IMR-90 (cell line): ENCODE results near the gene AZIN2. TPM values are rescaled to one million over a fixed set of nuclear protein-coding genes. Genes with fewer than 3 reads are reported as not detected.

ENCODE experiments used
- ATAC-seq: fragments of 200-7000 bp; cut with Tn5 transposase; 2 replicates; pipeline ENCODE4 v1.9.1; 2020; ENCODE audit warnings: low read depth, mild to moderate bottlenecking, moderate library complexity
- BruUV-seq: library from RNA; stranded (reverse); fragments of 400-500 nt; replicated peaks from 2 replicates; lab custom pipeline; 2021; lab: Mats Ljungman, UMichigan
- CTCF ChIA-PET: fragments of 300-600 bp; formaldehyde crosslinking; extraction: SDS; loops from one replicate; lab custom pipeline; 2021; ENCODE audit warnings: antibody characterized with exemption; lab: Yijun Ruan, JAX
- POLR2A ChIA-PET: fragments of 300-600 bp; sonication (Branson Sonifier 250); formaldehyde crosslinking; loops from one replicate; lab custom pipeline; 2022; ENCODE audit warnings: antibody characterized with exemption; ENCODE audit not compliant: unreplicated experiment; lab: Charles Lee
- DNase-seq: peaks from one replicate; pipeline ENCODE4 v3.0.0; 2013
- H2AFZ ChIP-seq: replicated peaks from 2 replicates; pipeline ENCODE3; 2013; ENCODE audit warnings: low read length, mild to moderate bottlenecking; ENCODE audit not compliant: poor library complexity
- H2AK5ac ChIP-seq: 2 replicates; pipeline ENCODE4 v1.6.1; 2013; ENCODE audit warnings: low read depth, low read length, inconsistent platforms
- H2AK9ac ChIP-seq: replicated peaks from 2 replicates; pipeline ENCODE3; 2013; ENCODE audit warnings: mild to moderate bottlenecking, low read depth, low read length, moderate library complexity; ENCODE audit not compliant: poor library complexity
- H2BK120ac ChIP-seq: 2 replicates; pipeline ENCODE4 v1.6.1; 2013; ENCODE audit warnings: low read depth, low read length, inconsistent platforms
- H2BK15ac ChIP-seq: 3 replicates; pipeline ENCODE4 v1.6.1; 2013; ENCODE audit warnings: low read depth, low read length, inconsistent platforms
- H2BK20ac ChIP-seq: 2 replicates; pipeline ENCODE4 v1.6.1; 2013; ENCODE audit warnings: low read depth, mild to moderate bottlenecking, inconsistent platforms, low read length, moderate library complexity
- H2BK5ac ChIP-seq: 2 replicates; pipeline ENCODE4 v1.6.1; 2013; ENCODE audit warnings: mild to moderate bottlenecking, low read depth, low read length, inconsistent platforms; ENCODE audit not compliant: poor library complexity, severe bottlenecking
- H3K14ac ChIP-seq: replicated peaks from 2 replicates; pipeline ENCODE4 v1.6.1; 2013; ENCODE audit warnings: low read depth, low read length, inconsistent platforms
- H3K18ac ChIP-seq: 2 replicates; pipeline ENCODE4 v1.6.1; 2013; ENCODE audit warnings: low read depth, low read length, control low read depth
- H3K23ac ChIP-seq: 2 replicates; pipeline ENCODE4 v1.6.1; 2013; ENCODE audit warnings: low read depth, low read length, inconsistent platforms
- H3K27ac ChIP-seq: 2 replicates; pipeline ENCODE4 v1.5.1; 2013; ENCODE audit warnings: mild to moderate bottlenecking, control low read depth, low read length; ENCODE audit not compliant: insufficient read depth
- H3K27me3 ChIP-seq: 2 replicates; pipeline ENCODE4 v1.6.1; 2013; ENCODE audit warnings: low read length; ENCODE audit not compliant: control insufficient read depth, insufficient read depth
- H3K36me3 ChIP-seq: 2 replicates; pipeline ENCODE4 v1.6.1; 2013; ENCODE audit warnings: low read length, mixed read lengths; ENCODE audit not compliant: control insufficient read depth, insufficient read depth
- H3K4ac ChIP-seq: 2 replicates; pipeline ENCODE4 v1.6.1; 2013; ENCODE audit warnings: low read depth, low read length, inconsistent platforms
- H3K4me1 ChIP-seq: 2 replicates; pipeline ENCODE4 v1.6.1; 2013; ENCODE audit warnings: low read length, mixed read lengths; ENCODE audit not compliant: control insufficient read depth, insufficient read depth
- H3K4me2 ChIP-seq: 2 replicates; pipeline ENCODE4 v1.6.1; 2013; ENCODE audit warnings: low read depth, mild to moderate bottlenecking, control low read depth, low read length, moderate library complexity
- H3K4me3 ChIP-seq: 2 replicates; pipeline ENCODE4 v1.5.1; 2013; ENCODE audit warnings: low read depth, mild to moderate bottlenecking, control low read depth, low read length, moderate library complexity; ENCODE audit not compliant: insufficient read depth
- H3K56ac ChIP-seq: 2 replicates; pipeline ENCODE4 v1.6.1; 2013; ENCODE audit warnings: low read length, inconsistent platforms; ENCODE audit not compliant: insufficient read depth; ENCODE audit errors: extremely low read depth
- H3K79me1 ChIP-seq, 2 experiments: 2 replicates each; pipeline ENCODE4 v1.6.1; 2013; ENCODE audit warnings: low read length in 2 of 2, inconsistent platforms in 1 of 2, low read depth in 1 of 2
- H3K9ac ChIP-seq: 2 replicates; pipeline ENCODE4 v1.6.1; 2013; ENCODE audit warnings: low read depth, low read length, control low read depth
- H3K9me1 ChIP-seq: 2 replicates; pipeline ENCODE4 v1.6.1; 2013; ENCODE audit warnings: low read length, inconsistent platforms; ENCODE audit not compliant: insufficient read depth
- H3K9me3 ChIP-seq: 2 replicates; pipeline ENCODE4 v1.6.1; 2013; ENCODE audit warnings: low read length; ENCODE audit not compliant: control insufficient read depth, insufficient read depth
- H4K20me1 ChIP-seq: 2 replicates; pipeline ENCODE4 v1.6.1; 2013; ENCODE audit warnings: low read length, inconsistent platforms; ENCODE audit not compliant: insufficient read depth
- H4K5ac ChIP-seq: 2 replicates; pipeline ENCODE4 v1.6.1; 2013; ENCODE audit warnings: mild to moderate bottlenecking, low read depth, low read length, control low read depth
- H4K8ac ChIP-seq, 2 experiments: 2 replicates each; pipeline ENCODE4 v1.6.1; 2013; ENCODE audit warnings: low read depth in 2 of 2, low read length in 2 of 2, control low read depth in 1 of 2, inconsistent platforms in 1 of 2
- H4K91ac ChIP-seq: 2 replicates; pipeline ENCODE4 v1.6.1; 2013; ENCODE audit warnings: low read depth, low read length, inconsistent platforms; ENCODE audit not compliant: insufficient read depth
- CHD1 ChIP-seq: IDR thresholded peaks from 2 replicates; pipeline ENCODE4 v1.6.1; 2012; ENCODE audit warnings: low read depth, low read length, improper control_type of control experiment
- ELK1 ChIP-seq: fragments of 150-350 bp; IDR thresholded peaks from 2 replicates; pipeline ENCODE4 v1.6.1; 2016; ENCODE audit warnings: low read depth, mild to moderate bottlenecking, low read length, moderate library complexity, borderline replicate concordance
- FOS ChIP-seq: fragments of 150-350 bp; IDR thresholded peaks from 2 replicates; pipeline ENCODE4 v1.6.1; 2016; ENCODE audit warnings: low read depth, low read length
- MAFK ChIP-seq: IDR thresholded peaks from 2 replicates; pipeline ENCODE4 v1.6.1; 2012; ENCODE audit warnings: low read depth, low read length, improper control_type of control experiment
- MXI1 ChIP-seq: IDR thresholded peaks from 2 replicates; pipeline ENCODE4 v1.6.1; 2012; ENCODE audit warnings: low read depth, mild to moderate bottlenecking, low read length, moderate library complexity, borderline replicate concordance
- NFE2L2 ChIP-seq: fragments of 150-350 bp; IDR thresholded peaks from 2 replicates; pipeline ENCODE4 v1.6.1; 2016; ENCODE audit warnings: low read depth, mild to moderate bottlenecking, low read length
- POLR2A ChIP-seq: IDR thresholded peaks from 2 replicates; pipeline ENCODE4 v1.6.1; 2012; ENCODE audit warnings: mild to moderate bottlenecking, low read depth, low read length
- RAD21 ChIP-seq: IDR thresholded peaks from 2 replicates; pipeline ENCODE4 v1.6.1; 2012; ENCODE audit warnings: low read length, improper control_type of control experiment
- RCOR1 ChIP-seq: IDR thresholded peaks from 2 replicates; pipeline ENCODE4 v1.6.1; 2012; ENCODE audit warnings: mild to moderate bottlenecking, low read length, improper control_type of control experiment; ENCODE audit not compliant: insufficient replicate concordance
- RFX5 ChIP-seq: IDR thresholded peaks from 2 replicates; pipeline ENCODE4 v1.8.0; 2012; ENCODE audit warnings: low read depth, mild to moderate bottlenecking, low read length, moderate library complexity
- dilution Hi-C: fragments of 300-500 bp; cut with HindIII; formaldehyde crosslinking; loops from one replicate; pipeline ENCODE4 v1.14.3; 2018; ENCODE audit warnings: low sequenced_read_pairs; ENCODE audit not compliant: unreplicated experiment
- in situ Hi-C: fragments of 300-500 bp; cut with MboI; formaldehyde crosslinking; loops from 3 replicates; pipeline ENCODE4 v1.14.3; 2019; ENCODE audit warnings: low sequenced_read_pairs, inconsistent platforms, mixed read lengths
- intact Hi-C: fragments of 100-400 bp; cut with micrococcal nuclease; formaldehyde crosslinking; loops from 2 replicates; pipeline ENCODE4 v1.10.0; 2022
- polyA plus RNA-seq, 3 experiments: library from polyadenylated mRNA; depleted of rRNA; stranded (reverse); fragments of >200 nt; gene quantifications; 2 replicates each; pipeline ENCODE4 v1.2.3, GENCODE V29; 2012; ENCODE audit warnings: low replicate concordance in 1 of 3
- total RNA-seq: library from RNA; depleted of rRNA; stranded (reverse); fragments of >200 nt; gene quantifications from 2 replicates; pipeline ENCODE4 v1.2.3, GENCODE V29; 2012
- TF ChIP-seq, protein P1 (sequence below): conservative IDR thresholded peaks from 2 replicates; pipeline ENCODE4 v1.5.1; 2012; ENCODE audit warnings: mild to moderate bottlenecking, low read depth, low read length, improper control_type of control experiment
- TF ChIP-seq, protein P2 (sequence below): fragments of 150-350 bp; IDR thresholded peaks from 2 replicates; pipeline ENCODE4 v1.6.1; 2017; ENCODE audit warnings: mild to moderate bottlenecking, antibody characterized with exemption, low read length, low read depth

The AZIN2 gene
- total and polyA plus RNA-seq, 2 of the 4 experiments (the other 2 are of a cell fraction) = 4.7 to 8.9 TPM

- CTCF ChIA-PET = interaction anchor here (1.0 kb wide), 1 partner anchor 17 kb away, joined by 3 read pairs; no protein-coding TSS in a partner anchor
- no peak overlapping the region for H3K18ac ChIP-seq
- no peak overlapping the region for H3K4me2 ChIP-seq
- H4K20me1 ChIP-seq = no peaks in the 10 kb centered on the region
- no peaks in the 10 kb centered on the region for H3K4me1 ChIP-seq
- no peaks in the 10 kb centered on the region for H3K27me3 ChIP-seq
- H3K9ac ChIP-seq = no peak overlapping the region
- in situ Hi-C loops (no loop called here), intact Hi-C loops (loop anchor here (5.0 kb wide), 1 partner anchor 257 kb away; no protein-coding TSS in a partner anchor), dilution Hi-C loops (no loop called here)
- no peak overlapping the region for H2AK9ac ChIP-seq
- no peak overlapping the region for H4K5ac ChIP-seq
- TF ChIP-seq RFX5 (no peak), RCOR1 (no peak), RAD21 (no peak), CHD1 (no peak), FOS (no peak), MAFK (no peak), MXI1 (no peak), ELK1 (no peak), NFE2L2 (no peak), POLR2A (no peak)
- TF ChIP-seq, protein P1, sequence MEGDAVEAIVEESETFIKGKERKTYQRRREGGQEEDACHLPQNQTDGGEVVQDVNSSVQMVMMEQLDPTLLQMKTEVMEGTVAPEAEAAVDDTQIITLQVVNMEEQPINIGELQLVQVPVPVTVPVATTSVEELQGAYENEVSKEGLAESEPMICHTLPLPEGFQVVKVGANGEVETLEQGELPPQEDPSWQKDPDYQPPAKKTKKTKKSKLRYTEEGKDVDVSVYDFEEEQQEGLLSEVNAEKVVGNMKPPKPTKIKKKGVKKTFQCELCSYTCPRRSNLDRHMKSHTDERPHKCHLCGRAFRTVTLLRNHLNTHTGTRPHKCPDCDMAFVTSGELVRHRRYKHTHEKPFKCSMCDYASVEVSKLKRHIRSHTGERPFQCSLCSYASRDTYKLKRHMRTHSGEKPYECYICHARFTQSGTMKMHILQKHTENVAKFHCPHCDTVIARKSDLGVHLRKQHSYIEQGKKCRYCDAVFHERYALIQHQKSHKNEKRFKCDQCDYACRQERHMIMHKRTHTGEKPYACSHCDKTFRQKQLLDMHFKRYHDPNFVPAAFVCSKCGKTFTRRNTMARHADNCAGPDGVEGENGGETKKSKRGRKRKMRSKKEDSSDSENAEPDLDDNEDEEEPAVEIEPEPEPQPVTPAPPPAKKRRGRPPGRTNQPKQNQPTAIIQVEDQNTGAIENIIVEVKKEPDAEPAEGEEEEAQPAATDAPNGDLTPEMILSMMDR = no peak
- TF ChIP-seq, protein P2, sequence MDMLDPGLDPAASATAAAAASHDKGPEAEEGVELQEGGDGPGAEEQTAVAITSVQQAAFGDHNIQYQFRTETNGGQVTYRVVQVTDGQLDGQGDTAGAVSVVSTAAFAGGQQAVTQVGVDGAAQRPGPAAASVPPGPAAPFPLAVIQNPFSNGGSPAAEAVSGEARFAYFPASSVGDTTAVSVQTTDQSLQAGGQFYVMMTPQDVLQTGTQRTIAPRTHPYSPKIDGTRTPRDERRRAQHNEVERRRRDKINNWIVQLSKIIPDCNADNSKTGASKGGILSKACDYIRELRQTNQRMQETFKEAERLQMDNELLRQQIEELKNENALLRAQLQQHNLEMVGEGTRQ = no peak
- no peak overlapping the region for H3K23ac ChIP-seq
- H2BK20ac ChIP-seq = no peak overlapping the region
- no peak overlapping the region for H4K8ac ChIP-seq
- H2BK120ac ChIP-seq = no peak overlapping the region
- POLR2A ChIA-PET = no interaction called here
- H2BK5ac ChIP-seq = no peak overlapping the region
- no peak overlapping the region for H3K56ac ChIP-seq
- H3K79me1 ChIP-seq = no peaks in the 10 kb centered on the region
- H3K4me3 ChIP-seq = no peak overlapping the region
- no peaks in the 10 kb centered on the region; the same call in 1 of the 2 replicates for H3K9me1 ChIP-seq
- DNase-seq (no peak), ATAC-seq (no peak)
- H2AK5ac ChIP-seq = no peak overlapping the region
- H3K27ac ChIP-seq = no peak overlapping the region
- no TSS peak for BruUV-seq
- no peak overlapping the region for H4K91ac ChIP-seq
- H3K9me3 ChIP-seq = peaks cover 6% of the 10 kb centered on the region
- H2BK15ac ChIP-seq = no peak overlapping the region
- no peak overlapping the region for H3K4ac ChIP-seq
- peaks cover 2% of the 10 kb centered on the region; the same call in 1 of the 2 replicates for H3K36me3 ChIP-seq
- no peak overlapping the region for H2AFZ ChIP-seq
- H3K14ac ChIP-seq = no peak overlapping the region
Observed at GRCh38 chr1:33110477-33110876, 29.5 kb downstream of the AZIN2 start.
